Tibial nerve (tissue), 3 donors: Measurements from ENCODE around the gene SIX5.

Experiments
- CTCF ChIP-seq, 5 experiments: fragments of 200-600 bp in 3 of 5; fragments of 450-650 bp in 2 of 5; sonication (generic) in 3 of 5; IDR thresholded peaks; one replicate each; pipeline ENCODE4 v1.5.1; 2016 to 2019; ENCODE audit warnings: antibody characterized with exemption in 5 of 5, mild to moderate bottlenecking in 3 of 5, moderate library complexity in 2 of 5
- POLR2A ChIP-seq, 2 donors: fragments of 450-650 bp; IDR thresholded peaks; one replicate each; pipeline ENCODE4 v1.6.1; 2017; ENCODE audit warnings: antibody characterized with exemption in 2 of 2, mild to moderate bottlenecking in 2 of 2, moderate library complexity in 2 of 2

DNA sequence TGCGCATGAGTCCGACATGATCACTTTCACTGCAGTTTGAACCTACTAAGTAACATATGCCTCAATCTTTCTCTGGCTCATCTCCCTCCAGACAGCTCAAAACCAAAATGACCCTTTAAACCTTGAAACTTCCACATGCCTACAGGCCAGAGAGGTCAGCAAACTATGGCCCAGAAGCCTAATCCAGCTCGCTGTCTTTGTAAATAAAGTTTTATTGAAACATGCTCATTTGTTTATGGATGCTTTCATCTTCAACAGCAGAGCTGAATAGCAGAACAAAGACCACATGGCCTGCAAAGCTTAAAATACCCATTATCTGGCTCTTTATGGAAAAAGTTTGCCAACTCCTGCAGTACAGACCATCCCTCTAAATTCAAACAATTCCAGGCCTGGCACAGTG, 53.9 kb downstream of the SIX5 start:
- TF ChIP-seq CTCF (IDR thresholded peaks at IDR 0.05), result no peak
- no peak for TF ChIP-seq POLR2A (IDR thresholded peaks at IDR 0.05)
